A204.1 (cell line): ENCODE measurements around the gene DNER.
A peak's percentile ranks its signal among the peaks of the same experiment; 100 is the strongest.

Experiments
- FAIRE-seq: peaks from 2 replicates; lab custom pipeline; 2012; peaks lifted over from hg19 to GRCh38; lab: Jason Lieb, UNC

DNER gene

GRCh38 chr2:229669841-229670240 lies 44.5 kb downstream of the DNER start:
- FAIRE-seq: no peak

GRCh38 chr2:229666811-229667210 lies 47.5 kb downstream of the DNER start:
- FAIRE-seq: no peak

- FAIRE-seq: no peak
These were observed 49.2 kb downstream of the DNER start for GRCh38 chr2:229665158-229665557.

- no peak for FAIRE-seq
These were observed 52.9 kb downstream of the DNER start for GRCh38 chr2:229661478-229661877.

DNA sequence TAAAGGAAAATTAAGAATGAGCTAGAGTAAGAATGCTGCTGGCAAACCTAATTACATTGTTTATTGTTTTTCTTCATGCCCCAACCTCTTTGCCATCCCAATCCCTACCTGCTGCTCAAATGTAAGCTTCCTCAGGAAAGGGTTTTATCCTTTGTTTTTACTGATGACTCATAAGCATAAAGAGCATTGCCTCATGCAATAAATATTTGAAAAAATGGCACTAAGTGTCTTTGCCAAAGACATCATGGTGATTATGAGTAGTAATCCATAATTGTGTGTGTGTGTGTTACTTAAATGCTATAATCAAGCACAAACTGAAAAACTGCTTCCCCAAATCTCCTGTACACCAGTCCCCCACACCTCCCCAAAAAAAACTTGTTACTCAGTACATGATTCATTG lies 53.4 kb downstream of the DNER start:
- FAIRE-seq: no peak

GRCh38 chr2:229660391-229660790 lies 54.0 kb downstream of the DNER start:
- FAIRE-seq: no peak

DNA sequence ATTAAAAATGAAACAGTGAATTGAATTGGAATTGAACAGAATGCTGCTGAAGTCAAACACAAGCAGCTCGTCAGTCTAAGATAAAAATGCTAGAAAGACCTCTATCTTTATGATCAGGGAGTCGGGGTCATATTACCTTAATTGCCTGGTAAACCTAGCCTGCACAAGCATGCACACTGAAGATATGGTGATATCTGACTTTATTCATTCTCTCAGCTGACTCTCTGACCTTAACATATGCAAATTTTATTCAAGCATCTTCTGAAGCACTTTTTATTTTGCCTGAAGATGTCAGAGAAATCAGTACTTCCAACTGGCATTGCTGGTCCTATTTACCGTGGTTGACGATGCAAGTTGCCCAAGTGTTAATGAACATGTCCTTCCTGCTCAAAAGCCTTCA lies 56.4 kb downstream of the DNER start:
- FAIRE-seq: no peak

- FAIRE-seq: no peak
These were observed 59.9 kb downstream of the DNER start for GRCh38 chr2:229654437-229654836.

GRCh38 chr2:229653531-229653930 lies 60.8 kb downstream of the DNER start:
- FAIRE-seq: no peak

GRCh38 chr2:229652796-229653195 lies 61.6 kb downstream of the DNER start:
- FAIRE-seq: no peak

DNA sequence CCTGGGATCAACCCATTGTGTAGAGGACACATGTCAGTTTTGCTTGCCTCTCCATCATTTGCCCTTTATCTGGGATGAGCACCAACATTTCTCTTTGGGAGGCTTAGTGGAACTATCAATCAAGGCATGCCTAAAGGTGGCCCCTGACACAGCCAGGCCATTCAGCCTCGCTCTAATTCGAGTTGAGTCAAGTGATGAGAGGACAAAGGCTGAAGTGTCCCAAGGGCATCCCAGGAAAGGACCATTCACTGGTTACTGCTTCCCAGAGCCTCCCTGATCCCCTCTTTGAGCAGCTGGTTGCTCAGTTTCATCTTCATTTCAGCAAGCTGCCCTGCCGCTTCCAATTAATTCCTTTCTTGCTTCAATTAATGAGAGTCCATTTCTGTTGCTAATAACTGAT lies 63.5 kb downstream of the DNER start:
- no peak for FAIRE-seq

- FAIRE-seq: no peak
These were observed 64.3 kb downstream of the DNER start for GRCh38 chr2:229650059-229650458.

GRCh38 chr2:229646186-229646723 lies 68.1 kb downstream of the DNER start:
- FAIRE-seq: no peak

GRCh38 chr2:229642371-229642770 lies 72.0 kb downstream of the DNER start:
- no peak for FAIRE-seq

DNA sequence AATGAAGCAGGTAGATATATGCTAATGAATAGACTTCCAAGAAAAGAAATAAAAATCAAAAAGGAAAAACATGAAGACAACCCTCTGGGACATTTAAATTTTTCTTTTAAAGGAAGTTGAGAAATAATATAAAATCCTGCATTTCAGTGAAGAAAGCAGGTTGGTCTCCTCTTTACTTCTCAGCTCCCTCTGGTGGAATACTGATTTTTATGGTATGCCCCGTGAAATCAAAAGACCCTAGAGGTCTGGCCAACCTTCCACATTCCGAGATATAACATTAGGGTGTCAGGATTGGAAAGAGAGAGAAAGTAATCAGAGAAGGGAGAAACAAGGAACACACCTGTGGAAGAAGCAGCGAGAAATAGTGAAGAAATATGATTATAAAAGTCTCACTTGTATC lies 72.7 kb downstream of the DNER start:
- no peak for FAIRE-seq

DNA sequence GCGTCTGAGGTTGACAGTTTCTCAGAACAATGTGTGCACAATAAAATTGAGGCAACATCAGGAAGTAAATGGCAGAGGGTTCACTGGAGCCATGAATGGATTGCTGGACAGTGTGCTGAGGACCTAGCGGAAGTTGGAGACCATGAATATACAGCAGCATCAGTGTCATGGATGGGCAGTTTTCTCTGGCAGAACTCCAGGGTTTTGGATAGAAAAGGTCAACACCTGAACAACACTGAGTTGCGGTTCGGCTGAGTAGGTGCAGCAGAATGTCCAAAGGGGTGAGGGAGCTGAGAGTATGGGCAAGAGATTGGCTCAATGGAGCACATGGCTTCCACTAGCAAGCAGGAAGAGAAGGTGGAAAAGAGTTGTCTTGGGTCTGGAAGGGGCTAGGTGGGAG lies 73.7 kb downstream of the DNER start:
- no peak for FAIRE-seq

DNA sequence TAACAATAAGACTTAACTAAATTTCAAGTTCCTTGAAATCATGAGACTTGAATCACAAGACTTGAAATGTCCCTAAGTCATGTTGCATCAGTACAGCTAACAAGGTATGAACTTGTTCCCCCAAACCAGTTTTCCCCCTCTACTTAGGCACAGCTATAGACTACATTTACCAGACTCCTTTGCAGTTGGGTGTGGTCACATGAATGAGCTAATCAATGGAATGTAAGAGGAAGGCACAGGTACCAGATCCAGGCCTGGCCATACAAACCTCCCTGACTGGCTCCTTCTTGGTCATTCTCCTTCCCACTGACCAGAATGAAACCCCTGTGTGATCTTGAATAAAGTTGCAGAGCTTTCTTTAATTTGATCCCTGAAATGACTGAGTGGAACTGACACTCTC lies 77.8 kb downstream of the DNER start:
- no peak for FAIRE-seq

DNA sequence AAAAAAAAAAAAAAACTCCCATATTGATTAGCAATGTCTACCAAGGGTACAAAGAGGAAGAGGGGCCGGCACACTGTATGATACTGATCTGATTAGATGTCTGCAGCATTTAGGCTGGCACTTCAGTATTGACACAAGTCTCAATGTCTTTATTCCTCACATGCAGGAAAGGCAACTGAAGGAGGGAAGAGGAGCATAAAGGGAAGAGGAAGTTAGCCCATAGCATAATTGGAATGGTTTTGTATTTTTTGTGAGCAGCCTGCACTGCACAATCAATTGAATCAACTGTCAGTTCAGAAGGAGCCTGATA lies 79.0 kb downstream of the DNER start:
- no peak for FAIRE-seq

DNA sequence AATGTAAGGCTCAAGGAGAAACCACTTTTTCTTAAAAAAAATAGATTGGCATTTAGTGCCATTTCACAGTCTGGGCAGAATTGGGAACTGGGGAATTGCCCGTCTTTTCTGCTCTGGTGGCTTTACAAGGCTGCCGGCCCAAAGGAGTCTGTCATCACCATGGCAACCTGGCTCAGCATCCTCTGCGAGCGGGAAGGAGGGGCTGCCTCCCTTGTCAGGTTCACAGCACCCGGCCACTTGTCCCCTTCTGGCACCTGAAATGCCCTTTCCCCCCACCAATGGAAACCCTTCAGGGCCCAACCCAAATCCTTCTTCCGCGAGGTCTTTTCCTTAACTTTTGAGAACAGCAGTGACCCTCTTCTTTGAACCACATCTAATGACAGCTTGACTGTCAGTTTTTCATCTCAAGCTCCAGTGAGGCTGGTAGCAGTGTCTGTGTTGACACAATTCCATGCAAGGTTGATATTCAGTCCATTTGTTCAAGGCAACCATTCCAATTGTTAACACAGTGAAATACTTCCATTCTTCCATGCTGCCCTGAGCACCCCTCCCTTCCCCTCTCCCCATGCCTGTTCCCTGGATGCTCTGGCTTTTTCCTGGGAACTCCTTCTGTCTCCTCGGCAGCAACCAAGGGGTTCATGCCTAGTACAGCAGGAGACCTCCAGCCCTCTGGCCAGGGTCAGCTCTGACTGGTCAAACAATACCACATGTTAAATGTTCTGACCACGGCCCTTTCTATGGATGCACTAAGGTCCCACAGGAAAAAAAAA lies 79.6 kb downstream of the DNER start:
- no peak for FAIRE-seq

DNA sequence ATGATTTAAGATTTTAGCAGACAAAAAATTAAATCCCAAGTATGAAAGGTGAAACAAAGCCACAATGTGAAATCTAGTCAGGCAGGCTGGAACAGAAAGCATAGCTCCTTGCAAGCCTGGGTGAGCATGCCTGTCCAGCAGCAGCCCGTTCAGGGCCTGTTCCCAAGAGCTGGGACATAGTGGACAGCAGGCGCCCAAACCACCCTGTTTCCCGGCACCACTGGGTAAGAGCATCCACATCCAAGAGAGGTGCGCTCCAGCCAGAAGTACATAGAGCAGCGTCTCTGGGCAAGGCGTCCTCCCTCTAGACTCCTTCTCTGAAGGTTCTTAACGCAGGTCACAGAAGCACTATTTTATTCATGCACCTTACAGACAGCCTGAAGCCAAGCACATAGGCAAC lies 80.8 kb downstream of the DNER start:
- no peak for FAIRE-seq

DNA sequence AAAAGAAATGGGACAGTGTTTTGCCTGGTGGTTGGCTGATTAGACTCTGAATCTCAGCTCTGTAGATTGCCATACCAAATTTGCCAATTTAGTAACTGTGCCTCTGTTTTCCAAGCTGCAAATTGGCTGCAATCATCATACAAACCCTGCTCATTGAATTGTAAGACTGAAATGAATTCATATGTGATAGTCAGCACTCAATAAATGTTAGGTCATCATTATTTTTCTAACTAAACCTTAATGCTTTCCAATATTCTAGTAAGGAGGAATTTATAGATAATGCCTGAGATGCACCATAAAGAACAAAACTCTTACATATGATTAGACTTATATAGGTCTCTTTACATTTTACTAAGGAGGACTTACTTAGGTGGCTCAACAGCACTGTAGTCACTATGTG lies 85.3 kb downstream of the DNER start:
- no peak for FAIRE-seq

DNA sequence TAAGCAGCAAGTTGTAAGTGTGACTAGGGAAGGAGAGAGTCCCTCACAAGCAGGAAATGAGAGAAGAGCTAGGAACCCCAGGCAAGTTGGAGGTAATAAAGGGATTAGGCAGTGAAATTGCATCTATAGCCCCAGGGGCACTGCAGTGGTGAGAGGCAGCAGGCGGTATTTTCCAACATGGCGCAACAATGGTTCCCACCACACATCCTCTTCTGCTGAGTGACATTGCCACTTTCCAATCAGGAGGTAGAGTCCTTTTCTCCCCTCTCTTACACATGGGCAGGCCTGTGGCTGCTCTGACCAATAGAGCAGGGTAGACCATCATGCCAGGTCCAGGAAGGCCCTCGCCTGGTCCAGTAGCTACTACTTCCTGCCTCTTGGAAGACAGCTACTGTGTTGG lies 86.6 kb downstream of the DNER start:
- FAIRE-seq: no peak

DNA sequence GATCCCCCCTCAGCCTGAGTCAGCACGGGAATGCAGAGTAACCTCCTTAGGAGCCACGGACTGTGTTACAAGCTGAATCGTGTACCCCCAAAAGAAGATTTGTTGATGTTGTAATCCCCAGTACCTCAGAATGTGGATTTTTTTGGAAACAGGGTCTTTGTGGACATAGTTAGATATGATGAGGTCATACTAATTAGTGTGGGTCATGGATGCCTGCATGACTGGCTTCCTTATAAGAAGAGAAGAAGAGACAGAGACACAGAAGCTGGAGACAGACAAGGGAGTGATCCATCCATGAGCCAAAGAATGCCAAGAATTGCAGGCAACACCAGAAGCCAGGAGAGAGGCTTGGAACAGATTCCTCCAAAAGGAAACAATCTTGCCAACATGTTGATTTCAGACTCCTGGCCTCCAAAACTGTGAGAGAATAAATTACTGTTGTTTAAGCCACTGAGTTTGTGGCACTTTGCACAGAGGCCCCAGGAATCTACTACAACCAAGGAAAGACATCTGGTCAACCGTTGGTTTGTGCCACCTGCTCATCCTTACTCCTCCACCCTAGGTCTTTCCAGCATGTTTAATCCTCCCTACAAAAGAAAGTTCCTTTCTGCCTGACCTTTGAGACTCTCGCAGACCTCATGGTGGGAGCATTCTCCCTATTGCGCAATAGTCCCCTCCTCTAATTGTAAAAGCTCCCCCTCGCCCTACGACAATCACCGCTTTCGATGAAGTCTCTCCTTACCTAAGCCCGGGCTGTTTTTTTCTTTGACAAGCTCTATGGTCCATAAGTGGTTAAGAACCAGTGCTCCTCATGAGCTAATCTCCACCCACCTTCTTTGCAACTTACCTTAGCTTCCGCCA lies 91.6 kb downstream of the DNER start:
- no peak for FAIRE-seq

GRCh38 chr2:229620759-229621158 lies 93.6 kb downstream of the DNER start:
- FAIRE-seq: peak; percentile 25
